ENCODE results near the gene PTBP3. TPM values are rescaled to one million over a fixed set of nuclear protein-coding genes. Genes with fewer than 3 reads are reported as not detected.
"Not testable (repeated sequence)": the region's sequence is repeated elsewhere in the genome, so short reads cannot be mapped to it uniquely, and the experiment has no call there.

PTBP3 gene
- total RNA-seq, 2 donors from 2014 or later = 83.3 to 94.8 TPM

GRCh38 chr9:112366591-112366990 lies 33.2 kb upstream of the PTBP3 start:
- DNase-seq = peak; percentile 71
- TF ChIP-seq CTCF (conservative IDR thresholded peaks at IDR 0.05) = peak; percentile 63
- no peak overlapping the region for H3K4me3 Mint-ChIP-seq

GRCh38 chr9:112365257-112365656 lies 31.8 kb upstream of the PTBP3 start:
- 92 to 99% methylated on average over 3 of the region's 3 CpGs for WGBS, 2 experiments (ENCODE audit: insufficient coverage in 1 of 2, insufficient read length in 1 of 2)
- not testable (repeated sequence) for H3K4me3 Mint-ChIP-seq; H3K27ac ChIP-seq (ENCODE audit: low read depth, low read length); H3K36me3 ChIP-seq (ENCODE audit: control insufficient read depth, insufficient read depth, low read length); H3K27ac Mint-ChIP-seq; H3K36me3 Mint-ChIP-seq (ENCODE audit: low read depth); H3K9ac ChIP-seq (ENCODE audit: extremely low read depth, low read length, poor library complexity, severe bottlenecking); H3K4me1 ChIP-seq (ENCODE audit: control insufficient read depth, insufficient read depth, low read length); DNase-seq; H3K4me1 Mint-ChIP-seq; H3K9me3 ChIP-seq (ENCODE audit: control insufficient read depth, low read length); H3K27me3 Mint-ChIP-seq (ENCODE audit: insufficient read depth); H3K4me3 ChIP-seq (ENCODE audit: low read length); H3K27me3 ChIP-seq (ENCODE audit: control insufficient read depth, insufficient read depth, low read length, poor library complexity, severe bottlenecking)
- peaks cover 43% of the 10 kb centered on the region for H3K9me3 Mint-ChIP-seq

More at GRCh38 chr9:112366591-112366990, 33.2 kb upstream of the PTBP3 start:
- Mint-ChIP-seq H3K9me3 (peaks cover 44% of the 10 kb centered on the region), H3K27ac (no peak overlapping the region), H3K4me1 (no peaks in the 10 kb centered on the region), H3K27me3 (ENCODE audit: insufficient read depth) (no peaks in the 10 kb centered on the region), H3K36me3 (ENCODE audit: low read depth) (peaks cover 4% of the 10 kb centered on the region)
- 85 to 96% methylated on average over 3 of the region's 3 CpGs for WGBS, 2 experiments (ENCODE audit: insufficient coverage in 1 of 2, insufficient read length in 1 of 2)
- Histone ChIP-seq H3K4me1 (ENCODE audit: control insufficient read depth, insufficient read depth, low read length) (no peaks in the 10 kb centered on the region), H3K9me3 (ENCODE audit: control insufficient read depth, low read length) (peaks cover 7% of the 10 kb centered on the region), H3K27me3 (ENCODE audit: control insufficient read depth, insufficient read depth, low read length, poor library complexity, severe bottlenecking) (no peaks in the 10 kb centered on the region), H3K36me3 (ENCODE audit: control insufficient read depth, insufficient read depth, low read length) (no peaks in the 10 kb centered on the region), H3K27ac (ENCODE audit: low read depth, low read length) (no peak overlapping the region), H3K9ac (ENCODE audit: extremely low read depth, low read length, poor library complexity, severe bottlenecking) (no peak overlapping the region), H3K4me3 (ENCODE audit: low read length) (no peak overlapping the region)

- Histone ChIP-seq H3K9ac (ENCODE audit: extremely low read depth, low read length, poor library complexity, severe bottlenecking) (no peak overlapping the region), H3K4me3 (ENCODE audit: low read length) (no peak overlapping the region), H3K27ac (ENCODE audit: low read depth, low read length) (no peak overlapping the region), H3K4me1 (ENCODE audit: control insufficient read depth, insufficient read depth, low read length) (no peaks in the 10 kb centered on the region), H3K27me3 (ENCODE audit: control insufficient read depth, insufficient read depth, low read length, poor library complexity, severe bottlenecking) (no peaks in the 10 kb centered on the region), H3K36me3 (ENCODE audit: control insufficient read depth, insufficient read depth, low read length) (no peaks in the 10 kb centered on the region), H3K9me3 (ENCODE audit: control insufficient read depth, low read length) (peaks cover 7% of the 10 kb centered on the region)
- no peak for TF ChIP-seq CTCF (conservative IDR thresholded peaks at IDR 0.05)
- 76 to 89% methylated on average over 1 to 3 of the region's 3 CpGs for WGBS, 2 experiments (ENCODE audit: insufficient coverage in 1 of 2, insufficient read length in 1 of 2)
- DNase-seq = no peak
- peaks cover 38% of the 10 kb centered on the region for H3K9me3 Mint-ChIP-seq
- no peaks in the 10 kb centered on the region for H3K27me3 Mint-ChIP-seq (ENCODE audit: insufficient read depth)
- no peaks in the 10 kb centered on the region for H3K4me1 Mint-ChIP-seq
- peaks cover 4% of the 10 kb centered on the region for H3K36me3 Mint-ChIP-seq (ENCODE audit: low read depth)
- no peak overlapping the region for H3K27ac Mint-ChIP-seq
- H3K4me3 Mint-ChIP-seq = no peak overlapping the region
These were observed 31.3 kb upstream of the PTBP3 start for GRCh38 chr9:112364761-112365160.

- H3K9me3 Mint-ChIP-seq = peaks cover 14% of the 10 kb centered on the region
- Histone ChIP-seq H3K36me3 (ENCODE audit: control insufficient read depth, insufficient read depth, low read length) (no peaks in the 10 kb centered on the region), H3K4me3 (ENCODE audit: low read length) (no peak overlapping the region), H3K27me3 (ENCODE audit: control insufficient read depth, insufficient read depth, low read length, poor library complexity, severe bottlenecking) (no peaks in the 10 kb centered on the region), H3K27ac (ENCODE audit: low read depth, low read length) (no peak overlapping the region), H3K9ac (ENCODE audit: extremely low read depth, low read length, poor library complexity, severe bottlenecking) (no peak overlapping the region), H3K9me3 (ENCODE audit: control insufficient read depth, low read length) (no peaks in the 10 kb centered on the region), H3K4me1 (ENCODE audit: control insufficient read depth, insufficient read depth, low read length) (no peaks in the 10 kb centered on the region)
- TF ChIP-seq CTCF (conservative IDR thresholded peaks at IDR 0.05) = peak; percentile 79
- H3K27ac Mint-ChIP-seq = no peak overlapping the region
- no peaks in the 10 kb centered on the region for H3K36me3 Mint-ChIP-seq (ENCODE audit: low read depth)
- no peak overlapping the region for H3K4me3 Mint-ChIP-seq
- DNase-seq = no peak
- WGBS, 2 experiments (ENCODE audit: insufficient coverage in 1 of 2, insufficient read length in 1 of 2) = 34 to 51% methylated on average over 3 to 4 of the region's 4 CpGs
- H3K4me1 Mint-ChIP-seq = no peaks in the 10 kb centered on the region
- H3K27me3 Mint-ChIP-seq (ENCODE audit: insufficient read depth) = no peaks in the 10 kb centered on the region
These were observed 28.2 kb upstream of the PTBP3 start for GRCh38 chr9:112361601-112362000.
